22Rv1 (cell line): ENCODE data around the gene PCDH9.

Source experiments
- H3K27ac ChIP-seq: fragments of 450-650 bp; 2 replicates; pipeline ENCODE4 v1.5.1; 2017
- ZFX ChIP-seq: fragments of 450-650 bp; IDR thresholded peaks from 2 replicates; pipeline ENCODE4 v1.6.1; 2017; ENCODE audit warnings: antibody characterized with exemption, borderline replicate concordance
- TF ChIP-seq, protein P1 (sequence below): fragments of 450-650 bp; IDR thresholded peaks from 2 replicates; pipeline ENCODE4 v1.5.1; 2017; ENCODE audit warnings: mild to moderate bottlenecking

The PCDH9 gene

GRCh38 chr13:66397133-66397532 is 833.0 kb downstream of the PCDH9 start:
- no peak overlapping the region for H3K27ac ChIP-seq
- no peak for TF ChIP-seq ZFX
- TF ChIP-seq, protein P1, sequence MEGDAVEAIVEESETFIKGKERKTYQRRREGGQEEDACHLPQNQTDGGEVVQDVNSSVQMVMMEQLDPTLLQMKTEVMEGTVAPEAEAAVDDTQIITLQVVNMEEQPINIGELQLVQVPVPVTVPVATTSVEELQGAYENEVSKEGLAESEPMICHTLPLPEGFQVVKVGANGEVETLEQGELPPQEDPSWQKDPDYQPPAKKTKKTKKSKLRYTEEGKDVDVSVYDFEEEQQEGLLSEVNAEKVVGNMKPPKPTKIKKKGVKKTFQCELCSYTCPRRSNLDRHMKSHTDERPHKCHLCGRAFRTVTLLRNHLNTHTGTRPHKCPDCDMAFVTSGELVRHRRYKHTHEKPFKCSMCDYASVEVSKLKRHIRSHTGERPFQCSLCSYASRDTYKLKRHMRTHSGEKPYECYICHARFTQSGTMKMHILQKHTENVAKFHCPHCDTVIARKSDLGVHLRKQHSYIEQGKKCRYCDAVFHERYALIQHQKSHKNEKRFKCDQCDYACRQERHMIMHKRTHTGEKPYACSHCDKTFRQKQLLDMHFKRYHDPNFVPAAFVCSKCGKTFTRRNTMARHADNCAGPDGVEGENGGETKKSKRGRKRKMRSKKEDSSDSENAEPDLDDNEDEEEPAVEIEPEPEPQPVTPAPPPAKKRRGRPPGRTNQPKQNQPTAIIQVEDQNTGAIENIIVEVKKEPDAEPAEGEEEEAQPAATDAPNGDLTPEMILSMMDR: no peak

- no peak for TF ChIP-seq ZFX
- TF ChIP-seq, protein P1: no peak
- no peak overlapping the region for H3K27ac ChIP-seq
Observed at GRCh38 chr13:66391322-66391721, 838.8 kb downstream of the PCDH9 start.

DNA sequence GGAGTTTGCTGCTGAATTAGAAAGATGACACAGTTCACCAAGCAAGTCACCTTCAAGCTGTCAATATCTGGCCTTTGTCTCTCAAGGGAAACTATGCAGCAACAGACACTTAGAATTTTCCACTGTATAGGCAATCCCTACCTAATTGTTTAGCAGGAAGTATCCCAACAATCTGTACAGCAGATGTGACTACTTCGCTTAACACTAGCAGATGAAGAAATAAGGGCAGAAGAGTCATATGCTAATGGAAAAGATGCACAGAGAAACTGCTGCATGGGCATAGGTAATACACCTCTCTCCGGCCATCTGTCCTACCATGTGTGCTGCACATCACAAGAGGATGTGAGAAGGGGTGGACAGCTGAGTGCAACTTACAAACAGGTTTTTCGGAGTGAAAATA is 851.2 kb downstream of the PCDH9 start:
- TF ChIP-seq, protein P1: no peak
- TF ChIP-seq ZFX: no peak
- H3K27ac ChIP-seq: no peak overlapping the region

GRCh38 chr13:66377569-66377968 is 852.6 kb downstream of the PCDH9 start:
- TF ChIP-seq, protein P1: no peak
- TF ChIP-seq ZFX: no peak
- no peak overlapping the region for H3K27ac ChIP-seq

DNA sequence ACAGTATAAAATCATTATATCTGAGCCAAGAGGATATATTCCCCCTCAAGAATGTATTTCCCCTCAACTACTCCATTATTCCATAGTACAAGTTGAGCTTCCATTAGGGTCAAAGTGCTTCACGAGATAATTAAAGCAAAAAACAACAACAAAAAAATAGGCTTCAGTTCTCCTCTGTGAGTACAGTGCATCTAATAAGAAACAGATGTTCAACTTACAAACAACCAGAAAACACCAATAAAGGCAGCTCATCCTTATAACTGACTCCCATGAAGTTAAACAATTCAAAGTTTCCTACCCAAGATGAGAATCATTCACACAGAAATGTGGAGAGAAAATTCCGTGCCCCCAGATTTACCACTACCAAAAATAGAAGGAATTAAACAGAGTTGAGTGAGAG is 854.4 kb downstream of the PCDH9 start:
- no peak overlapping the region for H3K27ac ChIP-seq
- TF ChIP-seq, protein P1: no peak
- no peak for TF ChIP-seq ZFX

GRCh38 chr13:66369666-66370065 is 860.5 kb downstream of the PCDH9 start:
- no peak overlapping the region for H3K27ac ChIP-seq
- no peak for TF ChIP-seq ZFX
- TF ChIP-seq, protein P1: no peak

DNA sequence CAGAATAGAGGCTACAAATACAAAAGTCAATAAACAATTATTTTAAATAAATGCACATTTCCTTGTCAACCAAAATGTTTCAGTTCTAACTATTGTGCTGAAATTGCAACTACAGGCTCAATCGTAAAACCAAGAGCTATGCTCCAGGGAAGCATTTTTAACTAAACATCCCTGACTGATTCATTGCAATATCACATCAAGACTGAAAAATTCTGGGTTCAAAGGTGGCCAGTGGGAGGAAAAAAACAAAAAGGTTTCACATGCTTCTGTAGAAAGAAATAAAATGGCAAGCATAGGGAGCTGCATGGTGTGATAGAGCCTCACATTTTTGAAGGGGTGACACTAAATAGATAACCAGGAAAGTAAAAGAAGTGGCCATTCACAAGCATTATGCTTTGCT is 862.8 kb downstream of the PCDH9 start:
- TF ChIP-seq, protein P1: no peak
- TF ChIP-seq ZFX: no peak
- H3K27ac ChIP-seq: no peak overlapping the region
